GM18526 (cell line): ENCODE results near the gene DGKI.

Experiments
- POLR2A ChIP-seq: IDR thresholded peaks from 3 replicates; pipeline ENCODE4 v1.6.1; 2011; ENCODE audit not compliant: insufficient read length; ENCODE audit errors: extremely low read depth

Gene DGKI

DNA sequence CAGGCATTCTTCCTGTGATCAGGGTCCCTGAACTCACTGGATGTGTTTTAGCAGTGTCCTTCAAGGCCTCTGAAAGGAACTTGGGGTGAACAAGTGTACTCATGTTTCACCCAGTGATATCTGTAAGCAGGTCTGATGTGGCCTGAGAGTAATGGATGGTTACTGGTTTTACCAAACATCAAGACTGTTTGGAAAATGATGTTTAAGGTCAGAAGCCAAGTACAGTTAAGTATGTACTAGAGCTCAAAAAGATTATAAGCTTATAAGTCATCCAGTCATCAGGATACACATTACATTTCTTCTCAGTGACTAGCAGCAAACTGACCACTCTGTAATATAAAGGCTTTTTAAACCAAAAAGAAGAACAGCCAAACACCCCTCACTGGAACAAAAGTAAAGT lies 423.5 kb downstream of the DGKI start:
- TF ChIP-seq POLR2A: no peak

DNA sequence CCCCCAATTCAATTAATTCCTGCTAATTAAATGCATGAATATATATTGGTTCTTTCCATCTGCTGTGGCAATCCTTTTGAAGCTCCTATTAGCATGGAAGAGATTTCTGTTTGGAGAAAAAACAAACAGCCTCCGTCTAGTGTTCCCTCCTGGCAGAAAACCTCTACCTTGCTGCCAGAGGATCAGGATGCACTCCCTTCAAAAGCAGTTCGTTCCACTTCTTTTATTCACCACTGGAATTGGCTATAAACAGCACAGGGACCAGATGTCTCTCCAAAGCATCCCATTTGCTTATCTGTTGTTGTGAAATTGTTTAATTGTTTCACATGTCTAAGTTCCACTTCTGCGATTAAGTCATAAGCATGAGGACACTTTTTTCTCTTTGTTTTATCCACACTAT lies 425.4 kb downstream of the DGKI start:
- TF ChIP-seq POLR2A: no peak

DNA sequence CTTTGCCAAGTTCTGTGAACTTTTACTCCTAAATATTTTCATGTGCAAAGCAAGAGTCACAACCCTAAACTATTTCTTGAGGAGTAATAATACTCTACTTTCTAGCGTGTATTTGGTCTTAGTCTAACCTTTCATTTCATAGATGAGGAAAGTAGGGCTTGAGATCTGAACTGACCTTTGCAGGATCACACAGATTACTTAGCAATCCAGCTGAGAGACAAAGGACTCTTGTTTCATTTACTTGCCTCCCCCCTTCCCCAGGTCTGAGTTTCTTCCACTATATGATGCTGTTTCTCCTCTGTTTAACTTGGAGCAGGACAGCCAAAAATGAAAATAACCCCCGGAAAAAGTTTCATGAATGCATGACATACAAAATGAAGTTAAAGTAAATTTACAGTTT lies 427.9 kb downstream of the DGKI start:
- TF ChIP-seq POLR2A: no peak

DNA sequence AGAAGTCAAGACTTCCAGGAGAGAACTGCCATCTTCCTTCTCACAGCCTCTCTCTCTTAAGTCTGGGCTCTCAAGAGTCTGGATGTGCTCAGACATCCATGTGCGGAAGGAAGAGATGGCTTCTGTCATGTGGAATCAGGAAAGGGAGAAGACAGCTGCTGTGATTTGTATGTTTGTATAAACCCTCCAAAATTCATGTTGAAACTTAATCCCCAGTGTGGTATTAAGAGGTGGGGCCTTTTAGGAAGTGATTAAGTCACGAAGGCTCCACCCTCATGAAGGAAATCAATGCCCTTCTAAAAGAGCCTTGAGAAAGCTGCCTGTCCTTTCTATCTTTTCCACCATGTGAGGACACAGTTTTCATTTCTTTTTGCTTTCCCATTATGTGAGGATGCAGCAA lies 429.3 kb downstream of the DGKI start:
- no peak for TF ChIP-seq POLR2A

DNA sequence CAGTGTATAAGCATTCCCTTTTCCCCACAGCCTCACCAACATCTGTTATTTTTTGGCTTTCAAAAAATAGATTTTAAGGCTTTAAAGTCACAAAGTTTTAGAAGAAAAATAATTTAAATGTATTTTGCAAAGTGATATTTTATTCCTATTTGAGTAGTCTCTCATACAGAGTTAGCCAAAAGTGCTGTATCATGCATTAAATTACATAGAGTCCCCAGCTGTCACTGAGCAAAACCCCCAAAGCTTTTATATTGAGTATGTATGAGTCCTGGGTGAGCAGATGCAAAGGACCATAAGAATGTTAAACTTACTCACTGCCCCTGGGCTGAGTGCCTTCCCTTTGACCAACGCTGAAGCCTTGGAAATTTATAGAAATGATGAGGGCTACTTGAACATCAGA lies 432.9 kb downstream of the DGKI start:
- TF ChIP-seq POLR2A: no peak

- TF ChIP-seq POLR2A: no peak
Observed at GRCh38 chr7:137411446-137411845, 435.3 kb downstream of the DGKI start.

GRCh38 chr7:137408126-137408525 lies 438.6 kb downstream of the DGKI start:
- no peak for TF ChIP-seq POLR2A

GRCh38 chr7:137407078-137407477 lies 439.7 kb downstream of the DGKI start:
- TF ChIP-seq POLR2A: no peak

- TF ChIP-seq POLR2A: no peak
Observed at GRCh38 chr7:137404660-137405317, 442.0 kb downstream of the DGKI start.

DNA sequence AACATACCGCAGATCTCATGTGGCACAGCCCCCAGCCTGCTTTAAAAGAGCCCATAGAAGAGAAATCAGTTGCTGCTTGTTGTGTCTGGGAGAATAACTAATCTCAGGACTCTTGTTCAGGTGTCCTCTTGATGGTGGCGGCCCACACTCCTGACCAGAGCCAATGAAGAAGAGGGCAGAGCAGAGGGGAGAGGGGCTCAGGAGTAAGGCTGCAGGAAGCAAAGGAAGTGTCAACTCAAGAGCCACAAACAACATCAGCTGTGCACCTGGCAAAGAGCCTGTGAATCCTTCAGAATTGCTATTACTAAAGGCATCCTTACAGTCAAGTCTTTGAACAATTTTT lies 443.4 kb downstream of the DGKI start:
- no peak for TF ChIP-seq POLR2A

GRCh38 chr7:137402536-137403352 lies 444.0 kb downstream of the DGKI start:
- no peak for TF ChIP-seq POLR2A

DNA sequence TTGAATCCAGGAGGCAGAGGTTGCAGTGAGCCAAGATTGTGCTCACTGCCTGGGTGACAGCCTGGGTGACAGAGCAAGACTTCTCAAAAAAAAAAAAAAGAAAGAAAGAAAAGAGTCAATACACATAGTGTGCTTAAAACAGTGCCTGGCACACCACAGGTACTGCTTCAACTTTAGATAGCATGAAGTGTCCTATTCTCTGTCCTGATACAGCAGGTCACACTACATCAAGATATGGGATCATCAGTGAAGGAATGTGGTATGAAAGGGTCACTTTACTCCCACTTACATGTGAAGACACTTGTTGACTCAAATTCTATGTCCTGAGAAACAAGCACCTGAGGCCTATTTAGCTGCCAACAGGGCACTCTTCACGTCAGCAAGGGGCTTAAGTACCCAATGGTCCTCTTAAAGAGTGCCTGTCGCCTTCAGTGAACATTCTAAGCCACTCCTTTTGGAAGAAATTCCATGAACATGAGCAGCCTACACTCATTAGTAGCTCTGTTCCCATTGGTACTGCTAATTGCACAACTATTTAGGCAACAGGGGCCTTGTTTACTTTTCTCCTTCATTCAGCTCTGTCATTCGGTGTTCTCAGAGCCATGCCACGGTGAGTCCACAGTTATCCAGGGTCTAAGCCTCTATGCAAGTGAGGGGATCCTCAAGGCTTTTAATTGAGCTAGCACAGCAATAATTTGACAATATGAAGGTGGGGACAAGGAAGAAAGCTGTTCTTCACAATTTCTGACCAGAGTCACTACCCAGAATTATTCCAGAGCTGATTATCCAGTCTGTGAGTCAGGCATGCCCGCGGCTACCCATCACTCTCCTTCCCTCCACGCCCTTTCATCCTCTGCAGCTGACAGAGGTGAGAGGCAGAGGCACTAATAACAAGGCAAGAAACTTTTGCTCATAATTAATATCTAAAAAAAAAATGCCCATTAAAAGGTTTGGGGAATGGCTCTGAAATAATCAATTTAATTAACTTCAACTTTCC lies 446.6 kb downstream of the DGKI start:
- no peak for TF ChIP-seq POLR2A

- TF ChIP-seq POLR2A: no peak
Observed at GRCh38 chr7:137396051-137396450, 450.7 kb downstream of the DGKI start.

- TF ChIP-seq POLR2A: no peak
Observed at GRCh38 chr7:137395420-137395819, 451.4 kb downstream of the DGKI start.

GRCh38 chr7:137393570-137393969 lies 453.2 kb downstream of the DGKI start:
- TF ChIP-seq POLR2A: no peak

DNA sequence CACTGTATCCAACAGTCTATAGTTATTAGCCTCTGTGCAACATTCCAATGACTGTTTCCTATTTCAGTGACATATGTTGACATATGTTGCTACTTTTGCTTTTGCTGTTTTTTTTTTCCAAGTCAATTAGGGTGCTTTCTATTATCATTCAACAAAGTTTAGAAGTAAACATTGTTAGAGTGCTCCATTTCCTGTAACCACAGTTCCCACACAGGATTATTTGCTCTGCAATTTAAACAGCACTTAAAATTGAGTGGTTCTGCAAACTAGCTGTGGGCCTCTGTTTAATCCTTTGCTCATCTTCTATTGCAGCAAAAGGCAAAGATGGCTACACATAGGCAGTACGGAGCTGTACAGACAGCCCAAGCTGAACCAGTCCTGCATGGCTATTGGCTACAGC lies 456.7 kb downstream of the DGKI start:
- no peak for TF ChIP-seq POLR2A
